ENCODE results near the gene ARHGAP28.

DNA sequence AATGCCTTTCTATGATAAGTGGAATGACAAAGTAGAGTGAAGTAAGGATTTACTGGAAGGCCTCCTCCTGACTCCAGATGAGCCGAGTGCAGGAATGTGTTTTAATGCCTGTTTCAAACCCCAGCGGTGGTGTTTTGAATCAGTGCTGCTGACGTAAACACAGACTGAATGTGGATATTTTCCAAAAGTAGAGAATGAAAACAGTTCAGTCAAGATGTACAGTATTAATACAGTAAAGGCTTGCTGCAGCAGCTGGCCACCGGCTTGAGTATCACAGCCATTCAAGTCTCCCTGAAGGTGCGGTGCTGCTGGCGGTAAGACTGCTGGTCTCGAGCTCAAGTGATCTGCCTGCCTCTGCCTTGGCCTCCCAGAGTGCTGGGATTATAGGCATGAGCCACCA, 46.7 kb downstream of the ARHGAP28 start:
- TF ChIP-seq, protein P1, sequence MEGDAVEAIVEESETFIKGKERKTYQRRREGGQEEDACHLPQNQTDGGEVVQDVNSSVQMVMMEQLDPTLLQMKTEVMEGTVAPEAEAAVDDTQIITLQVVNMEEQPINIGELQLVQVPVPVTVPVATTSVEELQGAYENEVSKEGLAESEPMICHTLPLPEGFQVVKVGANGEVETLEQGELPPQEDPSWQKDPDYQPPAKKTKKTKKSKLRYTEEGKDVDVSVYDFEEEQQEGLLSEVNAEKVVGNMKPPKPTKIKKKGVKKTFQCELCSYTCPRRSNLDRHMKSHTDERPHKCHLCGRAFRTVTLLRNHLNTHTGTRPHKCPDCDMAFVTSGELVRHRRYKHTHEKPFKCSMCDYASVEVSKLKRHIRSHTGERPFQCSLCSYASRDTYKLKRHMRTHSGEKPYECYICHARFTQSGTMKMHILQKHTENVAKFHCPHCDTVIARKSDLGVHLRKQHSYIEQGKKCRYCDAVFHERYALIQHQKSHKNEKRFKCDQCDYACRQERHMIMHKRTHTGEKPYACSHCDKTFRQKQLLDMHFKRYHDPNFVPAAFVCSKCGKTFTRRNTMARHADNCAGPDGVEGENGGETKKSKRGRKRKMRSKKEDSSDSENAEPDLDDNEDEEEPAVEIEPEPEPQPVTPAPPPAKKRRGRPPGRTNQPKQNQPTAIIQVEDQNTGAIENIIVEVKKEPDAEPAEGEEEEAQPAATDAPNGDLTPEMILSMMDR (IDR thresholded peaks at IDR 0.05), result no peak
- TF ChIP-seq POLR2A (IDR thresholded peaks at IDR 0.05) (no peak), POLR2AphosphoS5 (IDR thresholded peaks at IDR 0.05) (no peak)

All from transverse colon (tissue), 4 donors.